Endothelial cell of umbilical vein (primary cell): ENCODE measurements around the gene TADA2A. TPM values are rescaled to one million over a fixed set of nuclear protein-coding genes. Genes with fewer than 3 reads are reported as not detected.

ENCODE experiments used
- BruUV-seq: library from RNA; stranded (reverse); fragments of 400-500 nt; replicated peaks from 2 replicates; lab custom pipeline; 2021; lab: Mats Ljungman, UMichigan
- CTCF ChIA-PET: fragments of 300-600, 350-600 bp; sonication (Branson Sonifier 250); formaldehyde crosslinking; loops from one replicate; lab custom pipeline; 2021; ENCODE audit warnings: antibody characterized with exemption, inconsistent platforms; lab: Charles Lee
- POLR2A ChIA-PET: fragments of 300-600, 350-600 bp; sonication (Branson Sonifier 250); formaldehyde crosslinking; loops from one replicate; lab custom pipeline; 2021; ENCODE audit warnings: antibody characterized with exemption, inconsistent platforms; lab: Charles Lee
- DNase-seq: peaks from one replicate; pipeline ENCODE4 v3.0.0-alpha.2; 2011; ENCODE audit warnings: low read depth, low spot score
- FAIRE-seq: peaks from 2 replicates; lab custom pipeline; 2011; peaks lifted over from hg19 to GRCh38; lab: Jason Lieb, UNC
- H2AFZ ChIP-seq: 2 replicates; pipeline ENCODE4 v1.6.0; 2012; ENCODE audit warnings: low read depth, low read length, control low read depth, inconsistent platforms
- H3K27ac ChIP-seq: 2 replicates; pipeline ENCODE4 v1.5.1; 2011; ENCODE audit warnings: low read depth, mild to moderate bottlenecking, control low read depth, low read length, moderate library complexity; ENCODE audit not compliant: insufficient read depth
- H3K27me3 ChIP-seq, 2 experiments: 2 replicates each; pipeline versions ENCODE4 v1.6.0 to v1.6.1; 2011; ENCODE audit warnings: low read length in 2 of 2, mixed read lengths in 1 of 2; ENCODE audit not compliant: control insufficient read depth in 2 of 2, insufficient read depth in 2 of 2
- H3K36me3 ChIP-seq, 2 experiments: 2 replicates in 1 of 2; 3 replicates in 1 of 2; pipeline ENCODE4 v1.5.1; 2011; ENCODE audit warnings: low read length in 2 of 2, mild to moderate bottlenecking in 1 of 2, moderate library complexity in 1 of 2; ENCODE audit not compliant: control insufficient read depth in 2 of 2, insufficient read depth in 2 of 2; ENCODE audit errors: extremely low read depth in 1 of 2
- H3K4me1 ChIP-seq: 3 replicates; pipeline ENCODE4 v1.5.1; 2011; ENCODE audit warnings: mild to moderate bottlenecking, low read length; ENCODE audit not compliant: control insufficient read depth, insufficient read depth; ENCODE audit errors: extremely low read depth
- H3K4me2 ChIP-seq: 2 replicates; pipeline ENCODE4 v1.6.1; 2011; ENCODE audit warnings: low read length, control low read depth, mixed read lengths; ENCODE audit not compliant: insufficient read depth
- H3K4me3 ChIP-seq, 3 experiments: fragments of 200-600 bp in 1 of 3; sonication (generic), shearing (Covaris generic) in 1 of 3; replicated peaks in 1 of 3; 2 replicates each; pipeline ENCODE4 v1.5.1; 2011 to 2016; ENCODE audit warnings: control low read depth in 3 of 3, low read length in 3 of 3, mild to moderate bottlenecking in 2 of 3, inconsistent platforms in 1 of 3, low read depth in 1 of 3, moderate library complexity in 1 of 3; ENCODE audit not compliant: insufficient read depth in 1 of 3
- H3K79me2 ChIP-seq: 2 replicates; pipeline ENCODE4 v1.6.0; 2012; ENCODE audit warnings: low read length, inconsistent platforms; ENCODE audit not compliant: control insufficient read depth, insufficient read depth
- H3K9ac ChIP-seq: replicated peaks from 2 replicates; pipeline ENCODE3; 2011; ENCODE audit warnings: low read length, control low read depth; ENCODE audit not compliant: insufficient read depth; ENCODE audit errors: extremely low read depth
- H3K9me1 ChIP-seq: replicated peaks from 3 replicates; pipeline ENCODE4 v1.6.0; 2011; ENCODE audit warnings: mild to moderate bottlenecking, low read length; ENCODE audit not compliant: control insufficient read depth, insufficient read depth; ENCODE audit errors: extremely low read depth
- H3K9me3 ChIP-seq: replicated peaks from 2 replicates; pipeline ENCODE4 v1.5.1; 2012; ENCODE audit warnings: low read length, inconsistent platforms; ENCODE audit not compliant: control insufficient read depth, insufficient read depth
- H4K20me1 ChIP-seq: replicated peaks from 2 replicates; pipeline ENCODE3; 2011; ENCODE audit warnings: mild to moderate bottlenecking, low read length; ENCODE audit not compliant: control insufficient read depth, insufficient read depth; ENCODE audit errors: extremely low read depth
- EZH2 ChIP-seq: IDR thresholded peaks from 2 replicates; pipeline ENCODE4 v1.6.1; 2012; ENCODE audit warnings: borderline replicate concordance, low read depth, mild to moderate bottlenecking, moderate library complexity, low read length, inconsistent platforms; ENCODE audit not compliant: severe bottlenecking
- FOS ChIP-seq: IDR thresholded peaks from 2 replicates; pipeline ENCODE4 v1.6.1; 2011; ENCODE audit warnings: mild to moderate bottlenecking, low read length, moderate library complexity, borderline replicate concordance; ENCODE audit not compliant: insufficient read depth
- GATA2 ChIP-seq: IDR thresholded peaks from 2 replicates; pipeline ENCODE4 v1.7.0; 2011; ENCODE audit warnings: low read depth, mild to moderate bottlenecking, moderate library complexity, mixed read lengths, low read length; ENCODE audit not compliant: insufficient read length, insufficient read depth
- JUN ChIP-seq: IDR thresholded peaks from 2 replicates; pipeline ENCODE4 v1.6.1; 2011; ENCODE audit warnings: borderline replicate concordance, low read depth; ENCODE audit not compliant: insufficient read length, insufficient read depth
- MYC ChIP-seq: IDR thresholded peaks from one replicate; pipeline ENCODE4 v1.6.1; 2011; ENCODE audit warnings: mild to moderate bottlenecking, low read depth, low read length
- POLR2A ChIP-seq: IDR thresholded peaks from 2 replicates; pipeline ENCODE4 v1.6.1; 2012; ENCODE audit warnings: low read depth, mild to moderate bottlenecking, control low read depth, low read length
- POLR2AphosphoS5 ChIP-seq: IDR thresholded peaks from 2 replicates; pipeline ENCODE4 v1.6.1; 2012; ENCODE audit warnings: low read depth, mild to moderate bottlenecking, control low read depth, low read length, moderate library complexity; ENCODE audit not compliant: insufficient read depth
- dilution Hi-C: fragments of 300-500 bp; cut with MboI; formaldehyde crosslinking; loops from one replicate; pipeline ENCODE4 v1.15.0; 2019; ENCODE audit warnings: low sequenced_read_pairs; ENCODE audit not compliant: extremely low pct_ligation_motif_present
- intact Hi-C: fragments of 100-400 bp; cut with micrococcal nuclease; formaldehyde crosslinking; loops from one replicate; pipeline ENCODE4 v1.10.0; 2022
- polyA plus RNA-seq, 4 experiments: library from polyadenylated mRNA; depleted of rRNA in 3 of 4; stranded (reverse) in 3 of 4; unstranded in 1 of 4; fragments of >200 nt; gene quantifications; 2 replicates each; pipeline versions ENCODE4 v1.2.1 to v1.2.3, GENCODE V29; 2011 to 2012; ENCODE audit warnings: missing spikeins in 1 of 4
- total RNA-seq: library from RNA; stranded (reverse); gene quantifications from 2 replicates; pipeline ENCODE4 v1.2.3, GENCODE V29; 2021
- TF ChIP-seq, protein P1 (sequence below): IDR thresholded peaks from 2 replicates; pipeline ENCODE4 v1.6.1; 2011; ENCODE audit not compliant: insufficient read depth, insufficient read length
- TF ChIP-seq, protein P2 (sequence below), 2 donors: IDR thresholded peaks; 1 replicate in 1 of 2; 2 replicates in 1 of 2; pipeline ENCODE4 v1.5.1; 2011; ENCODE audit warnings: low read length in 2 of 2, mild to moderate bottlenecking in 2 of 2, moderate library complexity in 2 of 2, control low read depth in 1 of 2, inconsistent platforms in 1 of 2, low read depth in 1 of 2; ENCODE audit not compliant: insufficient read depth in 1 of 2; ENCODE audit errors: extremely low read depth in 1 of 2

The TADA2A gene
- total and polyA plus RNA-seq, 2 donors (not counting 3 experiments of a cell fraction or from before 2014, with no cell fraction given) = 9.9 to 22.4 TPM

DNA sequence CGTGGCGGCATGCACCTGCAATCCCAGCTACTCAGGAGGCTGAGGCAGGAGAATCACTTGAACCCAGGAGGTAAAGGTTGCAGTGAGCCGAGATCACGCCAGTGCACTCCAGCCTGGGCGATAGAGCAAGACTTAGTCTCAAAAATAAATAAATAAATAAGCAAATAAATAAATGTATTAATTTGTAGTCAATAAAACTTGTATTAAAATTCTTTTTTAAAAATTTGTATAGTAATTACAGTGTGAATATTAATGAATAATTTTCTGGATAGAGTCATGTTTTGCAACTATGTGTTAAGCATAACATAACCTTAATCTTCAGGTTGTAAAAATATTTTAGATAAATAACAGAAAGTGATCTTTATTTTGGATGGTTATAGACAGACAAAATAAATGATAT is 55.8 kb downstream of the TADA2A start:
- Histone ChIP-seq H3K4me1 (peaks cover 16% of the 10 kb centered on the region), H3K79me2 (no peaks in the 10 kb centered on the region), H3K9ac (no peak overlapping the region), H3K9me1 (no peaks in the 10 kb centered on the region), H3K27ac (no peak overlapping the region), H3K4me2 (no peak overlapping the region), H3K27me3 (no peaks in the 10 kb centered on the region), H3K4me3 (no peak overlapping the region), H3K36me3 (no peaks in the 10 kb centered on the region), H4K20me1 (no peaks in the 10 kb centered on the region), H2AFZ (no peak overlapping the region), H3K9me3 (no peaks in the 10 kb centered on the region)
- dilution Hi-C loops (no loop called here), intact Hi-C loops (no loop called here)
- TF ChIP-seq, protein P1, sequence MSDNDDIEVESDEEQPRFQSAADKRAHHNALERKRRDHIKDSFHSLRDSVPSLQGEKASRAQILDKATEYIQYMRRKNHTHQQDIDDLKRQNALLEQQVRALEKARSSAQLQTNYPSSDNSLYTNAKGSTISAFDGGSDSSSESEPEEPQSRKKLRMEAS = no peak
- TF ChIP-seq, protein P2, sequence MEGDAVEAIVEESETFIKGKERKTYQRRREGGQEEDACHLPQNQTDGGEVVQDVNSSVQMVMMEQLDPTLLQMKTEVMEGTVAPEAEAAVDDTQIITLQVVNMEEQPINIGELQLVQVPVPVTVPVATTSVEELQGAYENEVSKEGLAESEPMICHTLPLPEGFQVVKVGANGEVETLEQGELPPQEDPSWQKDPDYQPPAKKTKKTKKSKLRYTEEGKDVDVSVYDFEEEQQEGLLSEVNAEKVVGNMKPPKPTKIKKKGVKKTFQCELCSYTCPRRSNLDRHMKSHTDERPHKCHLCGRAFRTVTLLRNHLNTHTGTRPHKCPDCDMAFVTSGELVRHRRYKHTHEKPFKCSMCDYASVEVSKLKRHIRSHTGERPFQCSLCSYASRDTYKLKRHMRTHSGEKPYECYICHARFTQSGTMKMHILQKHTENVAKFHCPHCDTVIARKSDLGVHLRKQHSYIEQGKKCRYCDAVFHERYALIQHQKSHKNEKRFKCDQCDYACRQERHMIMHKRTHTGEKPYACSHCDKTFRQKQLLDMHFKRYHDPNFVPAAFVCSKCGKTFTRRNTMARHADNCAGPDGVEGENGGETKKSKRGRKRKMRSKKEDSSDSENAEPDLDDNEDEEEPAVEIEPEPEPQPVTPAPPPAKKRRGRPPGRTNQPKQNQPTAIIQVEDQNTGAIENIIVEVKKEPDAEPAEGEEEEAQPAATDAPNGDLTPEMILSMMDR (IDR thresholded peaks at IDR 0.05; ENCODE audit: extremely low read depth in 1 of 2, insufficient read depth in 1 of 2, low read depth in 1 of 2, low read length in 2 of 2) = no peak
- no peak for TF ChIP-seq JUN
- TF ChIP-seq POLR2A = no peak
- no peak for TF ChIP-seq FOS
- no peak for TF ChIP-seq MYC
- no peak for TF ChIP-seq GATA2
- no peak for TF ChIP-seq EZH2
- no peak for TF ChIP-seq POLR2AphosphoS5
- no TSS peak for BruUV-seq
- CTCF ChIA-PET = no interaction called here
- DNase-seq (no peak), FAIRE-seq (no peak)
- POLR2A ChIA-PET = no interaction called here
